Pancreas (tissue), 10 donors: Measurements from ENCODE around the gene EXOC1. TPM values are rescaled to one million over a fixed set of nuclear protein-coding genes. Genes with fewer than 3 reads are reported as not detected.
A peak's percentile ranks its signal among the peaks of the same experiment; 100 is the strongest.

Experiments used
- ATAC-seq, 4 donors: fragments of 200-7000 bp; cut with Tn5 transposase; one replicate each; pipeline versions ENCODE4 v1.8.0 to v1.9.1; 2020; ENCODE audit warnings: mild to moderate bottlenecking in 4 of 4, moderate library complexity in 4 of 4
- DNase-seq, 6 donors: peaks; one replicate each; pipeline ENCODE4 v3.0.0-alpha.2; 2020
- FAIRE-seq: peaks from 2 replicates; lab custom pipeline; 2012; peaks lifted over from hg19 to GRCh38; lab: Jason Lieb, UNC
- H3K27ac ChIP-seq, 4 donors: fragments of 200-600 bp; sonication (generic); 1 replicate in 3 of 4; 2 replicates in 1 of 4; pipeline versions ENCODE4 v1.5.0 to v1.8.0; 2020
- H3K27me3 ChIP-seq, 4 donors: fragments of 200-600 bp; one replicate each; pipeline ENCODE4 v1.8.0; 2021
- H3K36me3 ChIP-seq, 3 donors: fragments of 200-600 bp; sonication (generic) in 1 of 3; one replicate each; pipeline versions ENCODE4 v1.5.0 to v1.8.0; 2020 to 2021
- H3K4me1 ChIP-seq, 3 donors: fragments of 200-600 bp; one replicate each; pipeline ENCODE4 v1.8.0; 2021
- H3K4me3 ChIP-seq, 4 donors: fragments of 200-600 bp; sonication (generic) in 2 of 4; one replicate each; pipeline versions ENCODE4 v1.5.0 to v1.8.0; 2020 to 2021
- H3K9me3 ChIP-seq, 4 donors: fragments of 200-600 bp; one replicate each; pipeline ENCODE4 v1.8.0; 2021
- WGBS, 2 donors: extraction: QIAGEN DNeasy Blood & Tissue Kit; methylation state at CpG; one replicate each; pipeline ENCODE4 v1.1.7; 2013; 5-methylcytosine and 5-hydroxymethylcytosine counted together
- intact Hi-C, 3 donors: fragments of 100-400 bp; cut with DNase I; formaldehyde crosslinking; loops; one replicate each; pipeline versions ENCODE4 v1.11.1 to v1.14.2; 2022
- polyA plus RNA-seq, 2 donors: library from polyadenylated mRNA; stranded (reverse); fragments of 200-250 nt; gene quantifications; one replicate each; pipeline ENCODE4 v1.2.3, GENCODE V29; 2013
- total RNA-seq, 6 donors: library from RNA; stranded (reverse); fragmentation: NEBNext Ultra II Directional in 4 of 6; extraction: Animal tissue kit (Norgen Biotek cat#: 25700) in 4 of 6; gene quantifications; one replicate each; pipeline versions ENCODE4 v1.2.1 to v1.2.4, GENCODE V29; 2021 to 2023
- TF ChIP-seq, protein P1 (sequence below), 4 donors: fragments of 200-600 bp; sonication (generic) in 3 of 4; IDR thresholded peaks; one replicate each; pipeline versions ENCODE4 v1.5.0 to v1.8.0; 2021; ENCODE audit warnings: antibody characterized with exemption in 4 of 4
- donor health status: healthy with polysubstance abuse.
- donor health status: DM: no; HTN: no; CAD: no; lungs with moderate emphysema.
- donor health status: DM: no; HTN: no; CAD: no.
- donor health status: control.
- donor health status: control.
- donor health status: Bipolar disorder and iron deficiency.
- donor health status: DM: yes; HTN: yes; CAD: no.
- donor health status: DM: no; HTN: no; CAD: no.
- donor health status: DM: no; HTN: no; CAD: no.
- donor health status: DM: yes; HTN: yes; CAD: no.

Gene EXOC1
- total and polyA plus RNA-seq, 8 donors = 8.2 to 21.7 (median 11.0) TPM

DNA sequence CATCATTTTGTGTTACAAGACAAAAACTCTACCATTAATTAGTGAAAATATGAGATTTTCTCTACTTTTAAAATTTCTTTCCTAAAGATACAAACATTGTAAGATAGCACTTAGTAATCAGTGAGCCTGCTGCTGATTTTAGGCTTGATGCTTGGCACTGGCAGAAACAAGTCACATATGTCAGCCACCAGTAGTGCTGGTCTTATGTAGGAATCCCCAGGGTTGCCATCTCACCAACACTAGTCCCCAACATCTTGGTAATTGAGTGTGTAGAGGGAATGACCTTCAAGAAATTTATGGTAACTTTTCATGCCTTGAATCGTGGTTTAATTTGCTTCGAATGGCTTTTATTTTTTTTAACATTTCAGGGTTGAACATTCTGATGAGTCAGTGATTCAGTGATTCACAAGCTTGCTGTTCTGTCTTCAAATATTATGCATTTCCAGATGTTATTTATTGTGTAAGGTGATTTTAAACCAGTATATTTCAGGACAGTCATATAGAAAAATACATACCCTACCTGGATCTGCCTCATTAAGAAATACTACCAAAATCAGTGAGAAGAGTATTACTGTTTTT lies 11.9 kb downstream of the EXOC1 start:
- ATAC-seq (no peak), FAIRE-seq (no peak), DNase-seq (no peak)
- TF ChIP-seq, protein P1, sequence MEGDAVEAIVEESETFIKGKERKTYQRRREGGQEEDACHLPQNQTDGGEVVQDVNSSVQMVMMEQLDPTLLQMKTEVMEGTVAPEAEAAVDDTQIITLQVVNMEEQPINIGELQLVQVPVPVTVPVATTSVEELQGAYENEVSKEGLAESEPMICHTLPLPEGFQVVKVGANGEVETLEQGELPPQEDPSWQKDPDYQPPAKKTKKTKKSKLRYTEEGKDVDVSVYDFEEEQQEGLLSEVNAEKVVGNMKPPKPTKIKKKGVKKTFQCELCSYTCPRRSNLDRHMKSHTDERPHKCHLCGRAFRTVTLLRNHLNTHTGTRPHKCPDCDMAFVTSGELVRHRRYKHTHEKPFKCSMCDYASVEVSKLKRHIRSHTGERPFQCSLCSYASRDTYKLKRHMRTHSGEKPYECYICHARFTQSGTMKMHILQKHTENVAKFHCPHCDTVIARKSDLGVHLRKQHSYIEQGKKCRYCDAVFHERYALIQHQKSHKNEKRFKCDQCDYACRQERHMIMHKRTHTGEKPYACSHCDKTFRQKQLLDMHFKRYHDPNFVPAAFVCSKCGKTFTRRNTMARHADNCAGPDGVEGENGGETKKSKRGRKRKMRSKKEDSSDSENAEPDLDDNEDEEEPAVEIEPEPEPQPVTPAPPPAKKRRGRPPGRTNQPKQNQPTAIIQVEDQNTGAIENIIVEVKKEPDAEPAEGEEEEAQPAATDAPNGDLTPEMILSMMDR (IDR thresholded peaks at IDR 0.05) = no peak
- WGBS, 2 donors = 67 to 81% methylated on average over 2 of the region's 2 CpGs
- Histone ChIP-seq H3K4me1 (peaks cover 0 to 11% (median 9%) of the 10 kb centered on the region in 3 donors), H3K9me3 (no peaks in the 10 kb centered on the region), H3K36me3 (peaks cover 0 to 20% (median 9%) of the 10 kb centered on the region in 3 donors), H3K27ac (no peak overlapping the region), H3K27me3 (no peaks in the 10 kb centered on the region), H3K4me3 (no peak overlapping the region)
- intact Hi-C loops = no loop called here

DNA sequence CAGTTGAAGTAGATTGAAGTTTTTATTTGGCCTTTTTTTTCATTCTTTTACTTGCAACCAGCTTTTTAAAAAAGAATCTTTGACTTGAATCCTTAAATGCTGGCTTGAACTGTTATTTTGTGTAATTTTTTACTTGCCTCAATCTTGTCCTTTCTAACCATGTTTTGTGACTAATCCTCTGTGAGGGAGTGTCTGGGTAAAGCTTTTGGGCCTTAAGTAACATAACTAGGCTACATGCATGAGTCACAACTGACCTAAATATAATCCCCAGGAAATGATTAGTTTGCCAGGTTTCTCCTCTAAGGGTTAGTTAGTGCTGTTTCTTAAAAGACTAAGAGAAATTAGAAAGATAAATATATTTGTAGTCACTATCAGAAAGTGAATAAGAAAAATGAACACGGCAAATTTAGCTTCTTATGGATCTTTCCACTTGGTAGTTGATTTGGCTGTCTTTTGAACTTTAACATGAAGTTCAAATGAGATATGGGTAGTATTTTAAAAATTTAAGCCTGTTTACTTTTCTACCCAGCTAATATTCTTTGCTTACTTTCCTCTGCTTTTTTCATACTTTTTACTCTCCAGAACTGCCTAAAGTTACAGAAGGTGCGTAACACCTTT lies 13.0 kb downstream of the EXOC1 start:
- H3K4me1 ChIP-seq = peaks cover 0 to 11% (median 9%) of the 10 kb centered on the region in 3 donors
- intact Hi-C loops = no loop called here
- DNase-seq (no peak), FAIRE-seq (peak; percentile 41), ATAC-seq (peak; percentile 89 to 96 (median 94))
- peaks cover 0 to 30% (median 16%) of the 10 kb centered on the region in 3 donors for H3K36me3 ChIP-seq
- TF ChIP-seq, protein P1 (IDR thresholded peaks at IDR 0.05) = no peak
- WGBS, 2 donors = 38 to 52% methylated on average over 2 of the region's 2 CpGs
- no peak overlapping the region for H3K4me3 ChIP-seq
- peak overlapping the region in 2 of 4 donors; percentile 14 to 33 for H3K27ac ChIP-seq
- H3K27me3 ChIP-seq = no peaks in the 10 kb centered on the region
- H3K9me3 ChIP-seq = no peaks in the 10 kb centered on the region

DNA sequence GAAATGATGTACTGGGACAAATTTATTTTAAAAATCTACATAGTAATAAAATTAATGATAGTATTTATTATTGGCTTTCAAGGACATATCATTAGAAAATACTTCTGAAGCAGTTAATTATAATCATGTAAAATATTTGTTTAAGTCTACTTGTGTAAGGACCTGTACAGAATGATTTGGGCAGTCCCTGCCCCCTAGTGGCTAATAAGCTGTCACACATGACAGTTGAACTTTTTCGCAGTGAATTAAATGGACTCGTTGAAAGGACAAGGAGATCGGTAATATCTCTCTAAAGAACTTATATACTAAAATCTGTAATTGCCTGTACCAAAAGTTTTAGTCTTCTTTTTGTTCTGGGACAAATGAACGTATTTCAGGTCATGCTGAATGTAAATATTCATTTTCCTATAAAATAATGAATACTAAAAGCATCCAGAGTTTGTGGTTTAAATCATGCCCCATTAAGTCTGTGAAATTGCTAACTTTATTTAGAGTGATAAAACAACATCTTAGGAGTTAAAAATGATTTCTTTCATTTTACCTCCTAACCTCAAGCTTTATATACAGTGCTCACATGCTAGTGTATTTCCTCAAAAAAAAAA lies 13.6 kb downstream of the EXOC1 start:
- FAIRE-seq = peak; percentile 74
- 6 to 7% methylated on average over 4 of the region's 4 CpGs for WGBS, 2 donors
- intact Hi-C loops = no loop called here

DNA sequence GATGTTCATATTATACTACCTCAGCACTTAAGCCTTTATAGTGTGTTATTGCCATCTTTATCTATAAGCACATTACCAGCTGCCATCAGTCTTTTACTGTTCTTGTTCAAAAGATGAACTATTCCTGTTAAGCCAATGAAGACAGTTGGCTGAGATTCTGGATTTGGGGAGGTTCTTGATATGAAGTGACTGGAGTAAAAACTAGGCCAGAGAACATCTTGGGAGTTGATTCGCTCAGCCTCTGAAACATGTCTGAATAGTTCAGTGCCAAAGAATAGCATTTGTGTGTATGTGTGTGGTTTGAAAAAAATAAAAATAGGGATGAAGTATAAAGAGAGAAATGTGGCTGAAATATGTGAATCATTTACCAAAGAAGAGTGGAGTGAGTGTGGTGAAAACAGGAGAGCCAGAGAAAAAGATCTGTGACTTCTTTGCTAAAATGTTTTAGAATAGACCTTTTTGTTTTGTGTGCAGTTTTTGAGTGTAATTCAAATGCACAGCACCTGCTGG lies 15.2 kb downstream of the EXOC1 start:
- Histone ChIP-seq H3K36me3 (peaks cover 0 to 44% (median 16%) of the 10 kb centered on the region in 3 donors), H3K4me3 (no peak overlapping the region), H3K27me3 (no peaks in the 10 kb centered on the region), H3K9me3 (no peaks in the 10 kb centered on the region), H3K4me1 (peaks cover 0 to 11% (median 9%) of the 10 kb centered on the region in 3 donors), H3K27ac (no peak overlapping the region)
- DNase-seq (no peak), FAIRE-seq (no peak), ATAC-seq (no peak)
- intact Hi-C loops = no loop called here
- TF ChIP-seq, protein P1 (IDR thresholded peaks at IDR 0.05) = no peak
- WGBS, 2 donors = 94 to 98% methylated on average over 1 of the region's 1 CpG

More for the DNA sequence above, 13.6 kb downstream of the EXOC1 start:
- TF ChIP-seq, protein P1 (IDR thresholded peaks at IDR 0.05) = peak; percentile 46 to 80 (median 74)
- no peak overlapping the region for H3K4me3 ChIP-seq
- ATAC-seq (peak; percentile 91 to 96 (median 96)), DNase-seq (no peak)
- H3K9me3 ChIP-seq = no peaks in the 10 kb centered on the region
- peaks cover 0 to 37% (median 16%) of the 10 kb centered on the region in 3 donors for H3K36me3 ChIP-seq
- no peaks in the 10 kb centered on the region for H3K27me3 ChIP-seq
- peak overlapping the region in 1 of 4 donors; percentile 33 for H3K27ac ChIP-seq
- peaks cover 0 to 11% (median 9%) of the 10 kb centered on the region in 3 donors for H3K4me1 ChIP-seq
